Nephron progenitor cell (in vitro differentiated cells): Measurements from ENCODE around the gene MPPE1.
"Not testable (repeated sequence)": the region's sequence is repeated elsewhere in the genome, so short reads cannot be mapped to it uniquely, and the experiment has no call there.

Source experiments
- DNase-seq: peaks from one replicate; pipeline ENCODE4 v3.0.0; 2021
- H3K27ac Mint-ChIP-seq: 2 replicates; pipeline ENCODE4 v1.8.0; 2021; ENCODE audit warnings: mild to moderate bottlenecking, moderate library complexity, mixed read lengths
- H3K27me3 Mint-ChIP-seq: 2 replicates; pipeline ENCODE4 v1.8.0; 2021; ENCODE audit warnings: mild to moderate bottlenecking, low read depth, mixed read lengths; ENCODE audit not compliant: poor library complexity
- H3K36me3 Mint-ChIP-seq: 2 replicates; pipeline ENCODE4 v1.8.0; 2021; ENCODE audit warnings: low read depth, mixed read lengths
- H3K4me1 Mint-ChIP-seq: 2 replicates; pipeline ENCODE4 v1.8.0; 2021; ENCODE audit warnings: mixed read lengths
- H3K4me3 Mint-ChIP-seq: 2 replicates; pipeline ENCODE4 v1.8.0; 2021; ENCODE audit warnings: mild to moderate bottlenecking, moderate library complexity, mixed read lengths
- H3K9me3 Mint-ChIP-seq: 2 replicates; pipeline ENCODE4 v1.8.0; 2021; ENCODE audit warnings: mild to moderate bottlenecking, moderate library complexity, mixed read lengths
- CTCF ChIP-seq: fragments of 200-600 bp; sonication (generic); IDR thresholded peaks from 2 replicates; pipeline ENCODE4 v1.5.0; 2021; ENCODE audit warnings: antibody characterized with exemption

Gene MPPE1

GRCh38 chr18:11859282-11859830, 48.8 kb downstream of the MPPE1 start:
- Mint-ChIP-seq H3K36me3 (peaks cover 24% of the 10 kb centered on the region), H3K9me3 (no peaks in the 10 kb centered on the region), H3K4me1 (peaks cover 75% of the 10 kb centered on the region), H3K27ac (peak overlapping the region; percentile 94), H3K4me3 (no peak overlapping the region), H3K27me3 (peaks cover 4% of the 10 kb centered on the region)
- no peak for TF ChIP-seq CTCF
- no peak for DNase-seq

GRCh38 chr18:11857177-11857887, 50.8 kb downstream of the MPPE1 start:
- Mint-ChIP-seq H3K9me3 (no peaks in the 10 kb centered on the region), H3K4me3 (peak overlapping the region; percentile 81), H3K27ac (peak overlapping the region; percentile 99), H3K4me1 (peaks cover 87% of the 10 kb centered on the region), H3K27me3 (peaks cover 4% of the 10 kb centered on the region), H3K36me3 (peaks cover 23% of the 10 kb centered on the region)
- TF ChIP-seq CTCF, result no peak
- peak; percentile 56 for DNase-seq

GRCh38 chr18:11854554-11854953, 53.6 kb downstream of the MPPE1 start:
- not testable (repeated sequence) for H3K27me3 Mint-ChIP-seq, DNase-seq, H3K9me3 Mint-ChIP-seq
- H3K4me3 Mint-ChIP-seq, result peak overlapping the region; percentile 40
- H3K36me3 Mint-ChIP-seq, result peaks cover 10% of the 10 kb centered on the region
- H3K4me1 Mint-ChIP-seq, result peaks cover 86% of the 10 kb centered on the region
- H3K27ac Mint-ChIP-seq, result peak overlapping the region; percentile 78

GRCh38 chr18:11851806-11852337, 56.2 kb downstream of the MPPE1 start:
- Mint-ChIP-seq H3K36me3 (peaks cover 4% of the 10 kb centered on the region), H3K27me3 (peaks cover 4% of the 10 kb centered on the region), H3K4me3 (peak overlapping the region; percentile 99), H3K9me3 (no peaks in the 10 kb centered on the region), H3K27ac (peak overlapping the region; percentile 100), H3K4me1 (peaks cover 63% of the 10 kb centered on the region)
- TF ChIP-seq CTCF, result no peak
- DNase-seq, result peak; percentile 55

GRCh38 chr18:11851146-11851805, 56.8 kb downstream of the MPPE1 start, which contains the start of gene CHMP1B:
Gene CHMP1B (plus strand): TSS chr18:11851413. CDS start chr18:11851512, 99 bp downstream.
- peak within 1 kb of the TSS; percentile 99 for H3K4me3 Mint-ChIP-seq
- H3K27ac Mint-ChIP-seq, result peak within 1 kb of the TSS; percentile 100
- H3K9me3 Mint-ChIP-seq, result no peaks in the 10 kb centered on the region
- H3K4me1 Mint-ChIP-seq, result peaks cover 57% of the 10 kb centered on the region
- no peak for TF ChIP-seq CTCF
- peaks cover 4% of the 10 kb centered on the region for H3K27me3 Mint-ChIP-seq
- DNase-seq, result peak; percentile 98
- peaks cover 4% of the 10 kb centered on the region for H3K36me3 Mint-ChIP-seq

- no peak for TF ChIP-seq CTCF
- DNase-seq, result no peak
- H3K36me3 Mint-ChIP-seq, result peaks cover 4% of the 10 kb centered on the region
- peak overlapping the region; percentile 100 for H3K27ac Mint-ChIP-seq
- H3K9me3 Mint-ChIP-seq, result no peaks in the 10 kb centered on the region
- H3K4me1 Mint-ChIP-seq, result peaks cover 52% of the 10 kb centered on the region
- H3K27me3 Mint-ChIP-seq, result peaks cover 4% of the 10 kb centered on the region
- H3K4me3 Mint-ChIP-seq, result peak overlapping the region; percentile 99
Measured at GRCh38 chr18:11850821-11851145, 57.3 kb downstream of the MPPE1 start.
